OCI-LY7 (cell line): ENCODE data around the gene NAV1.

ENCODE experiments used
- CTCF ChIP-seq: fragments of 200-600 bp; sonication (generic); conservative IDR thresholded peaks from 2 replicates; pipeline ENCODE4 v1.5.1; 2014; ENCODE audit warnings: mild to moderate bottlenecking, antibody characterized with exemption, low read length, moderate library complexity, mixed read lengths
- EZH2phosphoT487 ChIP-seq: fragments of 200-600 bp; sonication (generic); IDR thresholded peaks from 2 replicates; pipeline ENCODE4 v1.6.1; 2018; ENCODE audit warnings: low read depth, borderline replicate concordance, mild to moderate bottlenecking, mixed run types, antibody characterized with exemption, low read length, moderate library complexity, mixed read lengths

GRCh38 chr1:201566529-201566823 lies 27.5 kb downstream of the NAV1 start:
- TF ChIP-seq CTCF, result no peak
- TF ChIP-seq EZH2phosphoT487, result no peak
